GM19468 (cell line): ENCODE data around the gene CABLES2.

Source experiments
- ATAC-seq: cut with Tn5 transposase; IDR thresholded peaks from one replicate; pipeline ENCODE4 v1.9.1; 2021; ENCODE audit warnings: mild to moderate bottlenecking, moderate library complexity, moderate number of reproducible peaks; ENCODE audit not compliant: unreplicated experiment; ENCODE audit errors: extremely low read depth

The CABLES2 gene, protein sequence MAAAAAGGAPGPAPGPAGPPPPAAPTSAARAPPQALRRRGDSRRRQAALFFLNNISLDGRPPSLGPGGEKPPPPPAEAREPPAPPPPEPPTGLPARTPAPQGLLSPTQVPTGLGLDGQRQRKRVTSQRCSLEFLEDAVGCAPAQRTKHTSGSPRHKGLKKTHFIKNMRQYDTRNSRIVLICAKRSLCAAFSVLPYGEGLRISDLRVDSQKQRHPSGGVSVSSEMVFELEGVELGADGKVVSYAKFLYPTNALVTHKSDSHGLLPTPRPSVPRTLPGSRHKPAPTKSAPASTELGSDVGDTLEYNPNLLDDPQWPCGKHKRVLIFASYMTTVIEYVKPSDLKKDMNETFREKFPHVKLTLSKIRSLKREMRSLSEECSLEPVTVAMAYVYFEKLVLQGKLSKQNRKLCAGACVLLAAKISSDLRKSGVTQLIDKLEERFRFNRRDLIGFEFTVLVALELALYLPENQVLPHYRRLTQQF

DNA sequence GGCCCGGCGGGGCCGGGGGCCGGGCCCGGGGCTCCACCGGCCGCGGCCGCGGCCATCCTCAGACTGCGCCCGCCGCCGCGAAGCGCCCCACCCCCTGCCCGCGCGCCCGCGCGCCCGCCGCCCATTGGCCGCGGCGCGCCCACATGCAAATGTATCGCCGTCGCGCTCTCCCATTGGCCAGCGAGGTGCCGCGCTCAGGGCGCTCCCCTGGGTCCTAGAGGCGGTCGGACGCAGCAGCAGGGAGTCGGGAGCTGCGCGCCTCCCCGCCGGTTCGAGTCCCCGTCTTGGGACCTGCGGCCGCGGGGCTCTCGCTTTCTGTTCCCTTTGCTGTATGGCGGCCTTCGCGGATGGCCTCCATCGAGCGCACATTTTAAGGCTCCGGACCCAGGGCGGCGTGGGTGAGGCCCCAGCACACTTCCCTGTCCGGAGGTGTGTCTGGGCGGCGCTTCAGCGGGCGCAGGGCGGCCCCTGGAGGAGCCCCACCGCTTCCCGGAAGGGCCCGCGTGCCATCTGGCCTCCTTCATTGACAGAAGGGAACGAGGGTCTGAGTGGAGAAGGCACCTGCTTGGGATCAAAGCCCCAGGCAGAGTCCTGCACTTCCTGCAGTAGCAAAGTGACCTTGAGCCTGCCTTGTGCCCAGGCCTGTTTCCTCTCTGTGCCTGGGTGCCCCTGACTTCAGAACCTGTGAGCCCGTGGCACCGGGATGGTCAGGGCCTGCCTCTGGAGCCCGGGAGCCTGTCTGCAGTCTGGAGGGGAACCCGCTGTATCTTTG lies at the start of gene CABLES2:
Gene CABLES2, minus strand, starts transcription at position 65 of the 772 bp plus-strand sequence. Its CDS starts 9 bp downstream, at position 56.
- peak; percentile 80 for ATAC-seq

DNA sequence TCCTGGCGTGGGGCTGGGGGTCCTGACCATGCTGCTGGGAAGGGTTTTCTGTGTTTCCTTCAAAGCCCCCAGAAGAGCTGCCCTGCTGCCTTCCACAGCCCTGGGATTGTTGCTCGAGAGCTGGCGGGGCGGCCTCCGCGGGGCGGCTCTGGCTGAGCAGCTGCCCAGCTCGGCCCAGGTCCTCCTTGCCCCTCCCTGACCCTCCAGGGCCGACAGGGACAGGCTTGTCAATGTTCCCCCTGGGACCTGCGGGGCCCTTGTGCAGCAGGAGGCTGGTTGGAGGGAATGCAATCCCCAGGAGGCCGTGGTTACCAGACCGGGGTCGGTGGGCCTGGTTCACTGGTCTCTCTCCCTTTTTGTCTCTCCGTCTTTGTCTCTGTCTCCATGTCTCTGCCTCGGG lies 48.8 kb upstream of the CABLES2 start:
- ATAC-seq, result no peak

DNA sequence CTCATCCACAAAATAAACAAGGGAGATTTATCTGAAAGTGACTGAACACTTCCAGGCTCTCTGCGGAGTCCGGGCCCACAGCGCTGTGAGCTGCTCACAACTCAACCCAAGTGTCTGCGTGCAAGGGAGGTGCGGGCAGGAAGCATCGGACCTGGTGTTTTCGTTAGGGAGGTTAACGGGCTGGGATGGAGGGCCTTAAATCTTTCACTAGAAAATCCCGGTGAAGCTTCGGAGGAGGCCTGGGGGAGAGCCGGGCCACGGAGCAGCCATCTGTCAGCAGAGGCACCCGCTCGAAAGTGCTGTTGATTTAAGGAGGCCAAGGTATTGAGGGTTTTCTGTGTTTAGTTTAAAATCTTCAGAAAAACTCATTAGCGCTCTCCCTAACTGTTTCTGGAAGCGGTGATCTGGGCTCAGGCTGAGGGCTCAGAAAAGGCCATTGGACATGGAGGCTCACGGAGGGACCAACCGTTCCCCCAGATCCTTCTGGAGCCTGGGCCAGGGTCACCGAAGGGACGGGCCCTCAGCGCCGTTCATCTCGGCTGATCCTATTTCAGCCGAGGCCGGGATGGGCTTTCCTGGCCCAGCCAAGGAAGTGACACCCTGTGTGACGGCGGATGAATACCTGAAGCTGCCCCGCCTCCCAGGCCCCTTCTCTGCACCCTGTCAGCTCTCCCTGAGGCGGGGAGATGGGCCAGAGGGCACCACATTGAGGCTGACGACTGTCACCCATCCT lies 48.0 kb upstream of the CABLES2 start:
- ATAC-seq, result no peak

DNA sequence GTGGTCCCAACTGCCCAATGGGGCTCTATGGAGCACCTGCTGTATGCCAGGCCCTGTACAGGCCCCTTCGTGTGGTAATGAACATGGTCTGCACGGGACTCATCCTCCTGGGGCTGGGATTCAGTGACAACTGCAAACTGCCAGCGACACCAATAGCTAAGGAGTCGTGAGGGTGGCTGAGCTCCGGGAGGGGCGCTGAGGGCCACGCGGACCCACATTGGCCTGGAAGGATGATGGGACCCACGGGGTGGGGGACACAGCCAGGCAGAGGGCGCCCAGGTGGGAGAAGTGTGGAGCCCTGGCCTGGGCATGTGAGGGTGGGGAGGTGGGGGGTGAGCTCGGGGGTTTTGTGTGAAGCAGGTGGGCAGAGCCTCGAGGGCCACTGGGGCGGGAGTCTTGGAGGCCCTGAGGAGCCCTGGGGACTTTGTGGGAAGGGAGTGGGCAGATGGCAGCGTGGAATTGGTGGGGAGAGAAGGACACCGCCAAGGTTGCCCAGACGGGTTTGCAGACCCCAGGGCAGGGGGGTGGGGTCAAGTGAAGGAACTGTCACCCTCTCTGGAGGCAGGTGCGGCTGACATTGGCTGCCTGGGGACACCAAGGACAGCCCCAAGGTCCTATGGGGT lies 46.2 kb upstream of the CABLES2 start:
- no peak for ATAC-seq

DNA sequence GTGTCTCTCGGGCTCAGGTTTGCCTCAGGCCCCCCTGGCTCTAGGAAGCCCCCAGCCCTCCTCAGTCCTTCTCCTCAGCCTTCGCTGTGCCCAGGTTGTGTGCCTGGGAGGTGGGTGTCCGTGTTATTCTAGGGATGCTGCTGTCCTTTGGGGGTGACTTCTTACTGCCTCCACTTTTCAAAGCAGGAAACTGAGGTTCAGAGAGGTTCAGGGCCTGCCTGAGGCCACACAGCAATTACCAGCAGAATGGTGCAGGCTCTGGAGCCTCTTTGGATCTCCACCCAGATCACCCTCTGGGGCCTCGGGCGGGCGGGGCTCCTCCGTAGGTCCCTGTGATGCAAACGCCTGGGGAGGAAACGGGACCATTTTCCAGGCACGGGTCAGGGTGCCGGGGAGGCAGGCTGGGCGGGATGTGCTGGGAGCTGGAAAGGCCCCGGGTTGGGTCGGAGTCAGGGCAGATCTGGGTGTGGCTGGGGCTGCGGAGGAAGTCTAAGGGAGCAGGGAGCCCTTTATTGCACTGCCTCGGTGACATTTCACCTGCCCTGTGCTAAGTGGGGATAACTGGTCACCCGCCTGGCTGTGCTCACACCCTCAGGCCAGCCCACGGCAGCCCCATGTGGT lies 45.5 kb upstream of the CABLES2 start:
- no peak for ATAC-seq

DNA sequence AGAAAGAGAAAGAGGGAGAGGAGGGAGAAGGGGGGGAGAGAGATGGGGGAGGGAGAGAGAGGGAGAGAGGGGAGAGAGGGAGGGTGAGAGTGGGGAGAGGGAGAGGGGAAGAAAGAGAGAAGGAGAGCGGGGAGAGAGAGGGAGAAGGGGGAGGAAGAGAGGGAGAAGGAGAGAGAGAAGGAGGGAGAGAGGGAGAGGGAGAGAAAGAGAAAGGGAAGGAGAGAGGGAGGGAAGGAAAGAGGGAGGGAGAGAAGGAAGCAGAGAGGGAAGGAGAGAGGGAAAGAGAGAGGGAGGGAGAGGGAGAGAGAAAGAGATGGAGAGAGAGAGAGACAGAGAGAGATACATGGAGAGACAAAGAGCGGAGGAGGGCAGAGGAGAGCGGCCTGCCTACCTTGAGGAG lies 44.9 kb upstream of the CABLES2 start:
- ATAC-seq, result no peak

DNA sequence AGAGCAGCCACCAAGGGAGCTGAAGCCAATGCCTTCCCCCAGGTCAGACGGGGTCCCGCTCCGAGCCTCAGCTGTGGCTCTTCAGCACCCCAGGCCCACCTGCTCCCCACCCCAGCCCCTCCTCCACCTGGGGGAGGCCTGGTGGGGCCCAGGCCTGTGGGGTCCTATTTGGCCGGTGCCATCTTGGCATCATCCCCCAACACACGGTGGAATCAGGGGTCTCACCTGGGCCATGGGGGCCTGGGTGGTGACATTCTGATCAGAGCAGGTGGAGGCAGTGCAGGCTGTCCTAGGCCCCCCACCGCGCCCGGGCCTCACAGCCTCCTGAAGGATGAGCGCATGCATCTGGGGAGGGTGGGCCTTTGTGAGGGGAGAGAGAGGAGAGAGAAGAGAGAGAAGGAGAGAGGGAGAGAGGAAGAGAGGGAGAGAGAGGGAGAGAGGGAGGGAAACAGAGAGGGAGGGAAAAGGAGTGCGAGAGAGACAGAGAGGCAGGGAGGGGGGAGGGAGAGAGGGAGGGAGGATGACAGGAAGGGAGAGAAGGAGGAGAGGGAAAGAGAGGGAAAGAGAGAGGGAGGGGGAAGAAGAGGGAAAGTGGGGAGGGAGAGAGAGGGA lies 44.2 kb upstream of the CABLES2 start:
- ATAC-seq, result no peak

DNA sequence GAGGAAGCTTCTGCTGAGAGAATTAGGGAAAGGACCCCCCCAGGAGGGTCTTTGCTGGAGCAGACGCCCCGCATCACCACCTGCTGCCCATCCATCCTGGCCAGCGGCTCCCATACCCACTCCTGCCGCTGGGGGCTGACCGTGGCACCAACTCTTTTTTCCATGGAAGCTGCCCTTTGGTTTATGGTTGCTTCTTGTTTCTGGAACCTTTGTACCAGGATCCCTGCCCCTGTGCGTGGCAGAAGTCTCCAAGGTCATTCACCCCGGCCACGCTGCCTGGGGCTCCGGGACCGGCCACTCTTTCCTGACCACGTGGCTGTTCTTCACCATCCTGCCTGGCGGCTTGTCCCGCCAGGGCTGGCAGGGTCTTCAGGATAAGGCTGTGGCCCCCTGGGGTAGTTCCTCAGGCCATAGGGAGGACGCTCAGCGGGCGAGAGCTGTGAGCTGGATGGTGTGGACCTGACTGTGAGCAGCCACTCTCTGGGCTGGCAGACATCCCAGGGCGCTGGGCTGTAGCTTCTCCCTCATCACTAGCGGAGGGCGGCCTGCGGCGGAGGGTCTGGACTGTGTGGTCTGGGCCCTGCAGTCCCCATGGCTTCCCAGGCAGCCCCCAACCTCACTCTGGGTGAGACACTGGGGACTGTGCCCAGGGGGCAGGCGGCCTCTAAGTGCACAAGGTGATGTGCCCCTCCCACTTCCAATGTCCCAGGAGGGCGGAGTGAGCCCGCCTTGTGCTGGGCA lies 43.0 kb upstream of the CABLES2 start:
- no peak for ATAC-seq

DNA sequence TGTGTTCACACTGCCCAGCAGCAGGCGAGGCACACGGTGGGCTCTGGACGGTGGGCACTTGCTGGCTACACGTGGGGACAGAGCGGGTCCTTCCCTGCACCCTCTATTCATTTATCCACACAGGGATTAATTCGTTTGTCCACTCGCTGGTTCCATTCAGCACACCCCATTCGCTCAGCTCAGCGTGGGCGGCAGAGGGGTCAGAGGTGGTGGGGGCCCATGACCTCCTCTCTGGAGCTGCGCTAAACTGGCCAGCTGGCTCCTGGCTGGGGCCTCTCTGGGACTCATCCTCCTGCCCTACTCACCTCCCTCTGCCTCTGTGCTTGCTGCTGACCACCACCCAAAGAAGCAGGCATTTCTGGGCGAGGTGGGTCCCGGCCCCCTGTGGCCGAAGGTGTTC lies 41.7 kb upstream of the CABLES2 start:
- ATAC-seq, result no peak

DNA sequence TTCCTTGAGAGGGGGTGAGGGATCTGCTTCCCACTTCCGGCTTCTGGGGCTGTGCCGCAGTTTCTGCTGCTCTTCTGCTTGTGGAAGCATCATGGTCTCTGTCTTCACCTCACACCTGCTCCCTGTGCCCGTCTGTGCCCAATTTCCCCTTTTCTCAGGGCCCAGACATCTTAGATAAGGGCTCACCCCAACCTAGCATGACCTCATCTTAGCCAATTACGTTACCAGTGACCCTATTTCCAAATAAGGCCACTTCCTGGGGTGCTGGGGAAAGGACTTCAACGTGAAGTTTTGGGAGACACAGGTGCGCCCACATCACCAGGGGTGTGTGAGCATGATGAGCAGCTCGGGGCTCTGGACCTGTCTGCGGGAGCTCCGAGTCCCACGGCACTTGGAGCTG lies 41.0 kb upstream of the CABLES2 start:
- no peak for ATAC-seq

DNA sequence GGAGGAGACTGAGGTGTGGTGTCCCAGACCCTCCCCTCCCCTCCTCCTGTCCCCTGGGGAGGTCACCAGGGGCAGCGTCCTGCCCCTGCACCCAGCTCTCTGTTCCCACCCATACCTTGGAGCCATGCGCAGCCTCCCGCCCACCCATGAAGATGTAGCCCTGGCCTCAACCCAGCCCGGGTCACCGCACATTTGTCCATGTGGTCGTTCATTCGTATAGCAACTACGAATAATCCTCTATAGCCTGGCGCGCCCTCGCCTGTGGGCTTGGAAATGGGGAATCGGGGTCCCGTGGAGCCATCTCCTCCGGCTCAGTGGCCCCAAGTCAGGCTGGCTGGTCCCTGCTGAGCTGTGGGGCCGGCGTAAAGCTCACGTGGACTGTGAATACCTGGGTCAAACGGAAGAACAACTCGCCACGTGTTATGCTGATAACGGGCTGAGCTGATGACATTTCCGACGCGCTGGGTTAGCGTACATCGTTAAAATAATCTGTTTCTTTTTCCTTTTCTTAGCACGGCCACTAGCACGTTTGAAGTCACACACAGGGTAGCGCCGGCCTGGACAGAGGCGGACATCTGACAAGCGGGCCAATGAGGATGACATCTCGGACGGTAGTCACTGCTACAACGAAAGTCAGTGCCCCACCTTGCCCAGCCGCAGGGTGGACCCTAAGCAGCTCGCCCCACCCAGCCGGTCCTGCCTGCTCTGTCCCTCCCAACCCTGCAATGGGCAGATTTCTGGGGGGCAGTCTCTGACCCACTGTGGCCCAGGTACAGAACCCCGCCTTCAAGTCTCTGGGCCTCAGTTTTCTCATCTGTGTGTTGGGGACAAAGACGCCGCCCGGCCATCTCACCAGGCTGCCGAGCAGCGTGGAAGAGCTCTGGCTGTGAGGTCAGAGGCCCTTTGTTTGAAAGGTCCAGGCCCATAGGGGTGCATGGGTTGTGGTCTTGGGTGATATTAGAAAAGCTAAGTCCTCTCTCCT lies 40.1 kb upstream of the CABLES2 start:
- ATAC-seq, result no peak

DNA sequence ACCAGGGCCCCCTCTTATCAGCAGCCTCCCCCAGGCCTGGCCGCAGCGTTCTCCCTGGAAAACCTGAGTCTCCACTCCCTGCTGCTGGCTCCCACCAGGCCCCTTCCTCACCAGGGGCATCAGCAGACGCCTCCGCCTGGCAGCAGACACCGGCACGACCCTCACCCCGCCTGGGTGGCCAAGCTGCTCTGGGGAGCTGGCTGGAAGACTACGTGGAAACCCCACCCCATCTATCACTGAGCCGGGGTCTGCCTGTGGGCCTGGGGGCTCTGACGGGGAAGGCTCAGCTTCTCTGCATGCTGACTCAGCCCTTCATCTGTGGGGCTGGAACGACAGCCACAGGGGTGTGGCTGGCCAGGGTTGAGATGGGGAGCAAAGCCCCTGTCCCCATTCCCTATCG lies 39.4 kb upstream of the CABLES2 start:
- no peak for ATAC-seq

DNA sequence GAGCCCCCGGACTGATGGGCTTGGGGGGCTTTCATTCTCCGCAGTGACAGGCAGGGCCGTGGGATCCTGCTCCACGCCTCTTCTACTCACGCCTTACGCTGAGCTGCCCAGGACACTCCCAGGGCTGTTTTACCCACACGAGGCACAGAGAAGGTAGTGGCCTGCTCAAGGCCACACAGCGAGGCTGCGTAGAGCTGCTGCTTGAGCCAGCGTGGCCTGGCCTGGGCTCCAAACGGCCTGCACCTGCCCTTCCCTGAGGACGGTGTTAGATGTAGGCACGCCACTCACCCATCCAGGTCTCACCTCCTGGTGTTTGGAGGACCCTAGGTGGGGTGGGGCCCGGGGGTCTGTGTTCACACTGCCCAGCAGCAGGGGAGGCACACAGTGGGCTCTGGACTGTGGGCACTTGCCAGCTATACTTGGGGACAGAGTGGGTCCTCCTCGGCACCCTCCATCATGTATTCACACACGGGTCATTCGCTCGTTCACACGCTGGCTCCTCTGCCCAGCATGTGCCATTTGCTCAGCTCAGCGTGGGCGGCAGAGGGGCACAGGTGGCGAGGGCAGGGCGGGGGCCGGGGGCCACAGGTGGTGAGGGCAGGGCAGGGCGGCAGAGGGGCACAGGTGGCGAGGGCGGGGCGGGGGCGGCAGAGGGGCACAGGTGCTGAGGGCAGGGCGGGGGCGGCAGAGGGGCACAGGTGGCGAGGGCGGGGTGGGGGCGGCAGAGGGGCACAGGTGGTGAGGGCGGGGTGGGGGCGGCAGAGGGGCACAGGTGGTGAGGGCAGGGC lies 38.7 kb upstream of the CABLES2 start:
- no peak for ATAC-seq

DNA sequence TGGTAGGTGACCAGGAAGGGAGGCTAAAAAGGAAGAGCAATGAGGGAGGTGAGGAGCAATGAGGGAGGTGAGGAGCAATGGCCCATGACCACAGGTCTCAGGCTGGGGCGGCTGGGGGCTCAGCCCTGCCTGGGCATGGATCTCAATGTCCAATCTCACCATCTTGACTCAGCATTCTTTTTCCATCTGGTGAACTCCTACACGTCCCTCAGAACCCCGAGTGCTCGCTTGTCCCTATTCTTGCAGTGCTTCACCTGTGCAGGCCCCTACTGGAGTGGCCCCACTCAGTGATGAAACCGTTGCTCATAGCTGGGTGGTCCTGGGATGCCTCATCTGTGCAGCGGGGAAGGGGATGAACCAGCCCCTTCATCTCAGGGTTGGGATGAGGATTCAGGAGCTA lies 37.2 kb upstream of the CABLES2 start:
- ATAC-seq, result no peak

DNA sequence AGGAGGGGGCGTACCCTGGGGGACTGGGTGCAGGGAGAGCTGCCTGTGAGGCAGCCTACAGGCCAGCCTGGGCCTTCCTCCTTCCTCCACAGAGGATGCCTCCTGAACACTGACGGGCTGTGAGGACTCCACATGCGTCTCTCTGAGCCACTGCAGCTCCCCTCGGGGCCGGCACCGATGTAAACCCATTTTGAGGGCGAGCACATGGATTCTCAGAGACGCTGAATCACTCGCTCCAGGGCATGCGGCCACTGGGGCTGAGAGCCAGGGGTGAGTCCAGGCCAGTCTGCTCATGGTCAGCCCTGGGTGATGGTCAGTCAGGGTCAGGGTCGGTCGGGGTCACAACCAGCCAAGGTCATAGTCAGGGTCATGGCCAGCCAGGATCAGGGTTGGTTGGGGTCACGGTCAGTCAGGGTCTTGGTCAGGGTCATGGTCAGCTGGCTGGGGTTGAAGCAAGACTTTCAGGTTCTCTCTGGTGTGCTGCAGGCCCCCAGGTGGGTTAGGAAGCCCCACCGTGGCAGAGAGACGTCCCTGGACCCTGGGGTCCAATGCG lies 35.0 kb upstream of the CABLES2 start:
- ATAC-seq, result no peak

DNA sequence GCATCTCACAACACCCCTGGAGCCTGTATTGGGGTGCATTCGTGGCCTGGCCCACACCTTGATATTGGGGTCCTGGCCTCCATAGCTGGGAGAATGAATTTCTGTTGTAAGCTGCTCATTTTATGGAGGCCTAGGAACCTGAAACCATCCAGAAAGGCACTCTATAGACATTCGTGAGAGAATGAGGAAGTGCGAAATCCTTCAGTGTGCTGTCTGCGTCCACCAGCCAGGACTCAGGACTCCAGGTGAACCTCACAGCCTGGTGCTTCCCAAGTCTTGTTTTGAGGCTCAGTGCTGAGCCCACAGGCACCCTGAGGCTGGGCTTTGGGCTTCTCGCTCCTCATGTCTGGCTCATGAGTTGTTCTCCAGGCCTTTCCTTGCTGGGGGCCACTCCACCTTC lies 32.1 kb upstream of the CABLES2 start:
- ATAC-seq, result no peak

DNA sequence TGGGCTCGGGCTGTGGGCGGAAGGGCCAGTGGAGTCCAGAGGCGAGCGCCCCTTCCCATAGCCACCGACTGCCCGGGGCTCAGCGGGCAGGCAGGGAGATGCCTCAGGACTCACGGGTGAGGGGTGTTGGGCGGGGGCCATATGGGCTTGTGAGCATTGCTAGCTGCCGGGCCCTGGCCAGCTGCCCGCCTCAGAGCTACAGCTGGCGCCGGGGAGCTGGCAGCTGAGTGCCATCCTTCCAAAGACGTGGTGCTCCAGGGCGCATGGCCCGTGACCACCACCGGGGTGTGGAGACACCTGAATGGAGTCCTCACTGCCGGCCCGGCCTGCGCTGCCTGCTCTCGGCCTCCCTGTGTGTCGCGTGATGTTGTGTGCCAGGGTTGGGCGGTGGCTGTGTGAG lies 30.8 kb upstream of the CABLES2 start:
- ATAC-seq, result no peak
